ENCODE results near the gene OR2M4. TPM values are rescaled to one million over a fixed set of nuclear protein-coding genes. Genes with fewer than 3 reads are reported as not detected.
"Not testable (repeated sequence)": the region's sequence is repeated elsewhere in the genome, so short reads cannot be mapped to it uniquely, and the experiment has no call there.

The OR2M4 gene, protein sequence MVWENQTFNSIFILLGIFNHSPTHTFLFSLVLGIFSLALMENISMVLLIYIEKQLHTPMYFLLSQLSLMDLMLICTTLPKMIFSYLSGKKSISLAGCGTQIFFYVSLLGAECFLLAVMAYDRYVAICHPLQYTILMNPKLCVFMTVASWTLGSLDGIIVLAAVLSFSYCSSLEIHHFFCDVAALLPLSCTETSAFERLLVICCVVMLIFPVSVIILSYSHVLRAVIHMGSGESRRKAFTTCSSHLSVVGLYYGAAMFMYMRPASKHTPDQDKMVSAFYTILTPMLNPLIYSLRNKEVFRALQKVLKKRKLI
- total RNA-seq = not detected

DNA sequence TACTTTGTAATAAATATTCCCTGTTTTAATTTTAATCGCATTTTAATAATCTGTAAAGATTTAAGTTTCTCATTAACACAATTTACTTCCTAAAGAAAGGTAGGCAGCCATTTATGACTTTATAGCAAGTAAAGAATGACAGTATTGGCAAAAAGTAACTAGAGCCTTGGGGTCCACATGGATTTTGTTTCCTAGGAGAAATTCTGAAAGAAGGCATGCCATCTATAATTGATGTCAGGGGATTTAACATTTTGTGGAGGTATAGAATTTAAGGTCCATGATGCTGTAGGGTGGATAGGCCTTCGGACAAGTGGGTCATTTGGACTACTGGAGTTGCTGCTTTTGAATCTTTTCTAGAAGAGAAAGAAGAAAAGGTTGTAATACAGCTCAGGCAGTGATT is at the start of gene OR2M4:
OR2M4 (plus strand) TSS at position 301 of the 400 bp plus-strand sequence. CDS start 7,512 bp downstream, outside the sequence.
- no peak for ATAC-seq
- POLR2A ChIA-PET = no interaction called here
- H3K36me3 Mint-ChIP-seq (ENCODE audit: low read depth) = no peaks in the 10 kb centered on the region
- H3K27me3 Mint-ChIP-seq (ENCODE audit: low read depth) = no peaks in the 10 kb centered on the region
- H3K9me3 Mint-ChIP-seq (ENCODE audit: insufficient read depth) = no peaks in the 10 kb centered on the region
- CTCF ChIA-PET = interaction anchor here (1.1 kb wide), 1 partner anchor 9 kb away, joined by 3 read pairs; no protein-coding TSS in a partner anchor
- no peak within 1 kb of the TSS for H3K27ac Mint-ChIP-seq
- no peaks in the 10 kb centered on the region for H3K4me1 Mint-ChIP-seq (ENCODE audit: low read depth)
- H3K4me3 Mint-ChIP-seq = no peak within 1 kb of the TSS
- no peak for DNase-seq

DNA sequence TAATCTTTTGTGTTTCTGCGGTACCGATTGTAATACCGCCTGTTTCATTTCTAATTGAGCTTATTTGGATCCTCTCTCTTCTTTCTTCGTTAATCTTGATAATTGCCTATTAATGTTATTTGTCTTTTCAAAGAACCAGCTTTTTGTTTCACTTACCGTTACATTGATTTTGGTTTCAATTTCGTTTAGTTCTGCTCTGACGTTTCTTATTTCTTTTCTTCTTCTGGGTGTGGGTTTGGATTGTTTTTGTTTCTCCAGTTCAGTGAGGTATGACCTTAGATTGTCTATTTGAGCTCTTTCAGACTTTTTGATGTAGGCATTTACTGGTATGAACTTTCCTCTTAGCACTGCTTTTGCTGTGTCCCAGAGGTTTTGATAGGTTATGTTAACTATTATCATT is 47.2 kb upstream of the OR2M4 start:
- H3K27me3 Mint-ChIP-seq (ENCODE audit: low read depth) = no peaks in the 10 kb centered on the region
- ATAC-seq (no peak), DNase-seq (no peak)
- H3K36me3 Mint-ChIP-seq (ENCODE audit: low read depth) = no peaks in the 10 kb centered on the region
- no peak overlapping the region for H3K27ac Mint-ChIP-seq
- no peak overlapping the region for H3K4me3 Mint-ChIP-seq
- POLR2A ChIA-PET = no interaction called here
- no peaks in the 10 kb centered on the region for H3K4me1 Mint-ChIP-seq (ENCODE audit: low read depth)
- no peaks in the 10 kb centered on the region for H3K9me3 Mint-ChIP-seq (ENCODE audit: insufficient read depth)
- CTCF ChIA-PET = no interaction called here

DNA sequence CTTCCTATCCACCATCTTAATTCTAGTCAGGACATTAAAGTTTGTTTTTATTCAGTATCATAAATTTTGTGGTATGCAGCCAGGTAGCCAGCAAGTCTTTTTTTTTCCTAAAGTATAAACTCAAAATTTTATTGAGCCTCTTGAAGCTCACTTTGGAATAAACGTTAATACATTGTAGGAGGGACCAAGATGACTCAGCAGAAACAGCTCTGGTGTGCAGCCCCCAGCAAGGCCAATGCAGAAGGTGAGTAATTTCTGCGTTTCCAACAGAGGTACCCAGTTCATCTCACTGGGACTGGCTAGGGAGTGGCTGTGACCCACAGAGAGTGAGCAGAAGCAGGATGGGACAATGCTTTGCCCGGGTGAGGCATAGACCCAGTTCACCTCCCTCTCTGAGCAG is 43.9 kb upstream of the OR2M4 start:
- Mint-ChIP-seq H3K9me3 (ENCODE audit: insufficient read depth) (no peaks in the 10 kb centered on the region), H3K27me3 (ENCODE audit: low read depth) (no peaks in the 10 kb centered on the region), H3K27ac (no peak overlapping the region), H3K4me1 (ENCODE audit: low read depth) (no peaks in the 10 kb centered on the region), H3K36me3 (ENCODE audit: low read depth) (no peaks in the 10 kb centered on the region), H3K4me3 (no peak overlapping the region)
- POLR2A ChIA-PET = no interaction called here
- ATAC-seq = no peak
- CTCF ChIA-PET = no interaction called here
- DNase-seq = no peak

DNA sequence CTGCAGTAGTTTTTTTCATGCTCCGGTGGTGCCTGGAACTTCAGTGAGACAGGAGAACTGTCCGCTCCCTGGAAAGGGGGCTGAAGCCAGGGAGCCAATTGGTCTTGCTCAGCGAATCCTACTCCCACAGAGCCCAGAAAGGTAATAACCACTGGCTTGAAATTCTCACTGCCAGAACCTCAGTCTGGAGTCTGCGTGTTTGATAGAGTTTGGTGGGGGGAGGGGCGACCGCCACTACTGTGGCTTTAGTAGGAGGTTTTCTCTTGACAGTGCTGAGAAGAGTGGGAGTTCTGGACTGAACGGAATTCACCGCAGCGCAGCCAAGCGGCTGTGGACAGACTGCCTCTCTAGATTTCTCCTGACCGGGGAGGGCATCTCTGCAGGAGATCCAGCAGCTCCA is 42.2 kb upstream of the OR2M4 start:
- Mint-ChIP-seq H3K9me3 (ENCODE audit: insufficient read depth) (no peaks in the 10 kb centered on the region), H3K27me3 (ENCODE audit: low read depth) (no peaks in the 10 kb centered on the region), H3K36me3 (ENCODE audit: low read depth) (no peaks in the 10 kb centered on the region), H3K4me3 (no peak overlapping the region), H3K4me1 (ENCODE audit: low read depth) (no peaks in the 10 kb centered on the region), H3K27ac (no peak overlapping the region)
- DNase-seq = no peak
- POLR2A ChIA-PET = no interaction called here
- CTCF ChIA-PET = interaction anchor here (1.0 kb wide), 1 partner anchor 55 kb away, joined by 3 read pairs; no protein-coding TSS in a partner anchor
- no peak for ATAC-seq

DNA sequence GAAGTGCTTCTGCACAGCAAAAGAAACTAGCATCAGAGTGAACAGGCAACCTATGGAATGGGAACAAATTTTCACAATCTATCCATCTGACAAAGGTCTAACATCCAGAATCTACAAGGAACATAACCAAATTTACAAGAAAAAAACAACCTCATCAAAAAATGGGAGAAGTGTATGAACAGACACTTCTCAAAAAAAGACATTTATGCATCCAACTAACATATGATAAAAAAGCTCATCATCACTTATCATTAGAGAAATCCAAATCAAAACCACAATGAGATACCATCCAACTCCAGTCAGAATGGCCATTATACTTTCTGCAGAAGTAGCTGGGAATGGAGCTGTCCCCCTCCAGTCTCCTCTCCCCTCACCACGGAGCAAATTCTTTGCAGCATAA is 37.1 kb upstream of the OR2M4 start:
- no peaks in the 10 kb centered on the region for H3K36me3 Mint-ChIP-seq (ENCODE audit: low read depth)
- no peaks in the 10 kb centered on the region for H3K9me3 Mint-ChIP-seq (ENCODE audit: insufficient read depth)
- no peaks in the 10 kb centered on the region for H3K27me3 Mint-ChIP-seq (ENCODE audit: low read depth)
- ATAC-seq = no peak
- no peak overlapping the region for H3K27ac Mint-ChIP-seq
- ChIA-PET POLR2A (no interaction called here), CTCF (no interaction called here)
- no peaks in the 10 kb centered on the region for H3K4me1 Mint-ChIP-seq (ENCODE audit: low read depth)
- H3K4me3 Mint-ChIP-seq = no peak overlapping the region
- DNase-seq = no peak

DNA sequence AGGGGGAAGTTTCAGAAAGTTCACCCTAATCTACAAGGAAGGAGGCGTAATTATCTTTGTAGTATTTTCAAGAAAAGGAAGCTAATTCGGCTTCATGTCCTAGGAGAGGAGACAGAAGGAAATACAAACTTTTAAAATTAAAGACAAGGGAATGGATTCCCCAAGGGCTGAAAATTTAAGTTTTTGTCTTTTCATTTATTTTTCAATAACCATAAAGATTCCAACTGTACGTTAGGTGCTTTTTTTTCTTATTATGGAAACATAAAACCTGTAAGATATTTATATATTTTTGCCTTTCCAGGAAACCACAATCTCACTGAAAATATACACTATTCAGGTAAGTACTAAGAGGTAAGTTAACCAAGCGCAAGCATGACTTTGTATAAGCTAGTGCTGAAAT is 34.3 kb upstream of the OR2M4 start, which contains the start of gene OR2M3:
OR2M3 (plus strand) TSS at position 301 of the 400 bp plus-strand sequence. CDS start 5,803 bp downstream, outside the sequence.
- POLR2A ChIA-PET = no interaction called here
- no peaks in the 10 kb centered on the region for H3K9me3 Mint-ChIP-seq (ENCODE audit: insufficient read depth)
- H3K4me3 Mint-ChIP-seq = no peak within 1 kb of the TSS
- no peaks in the 10 kb centered on the region for H3K4me1 Mint-ChIP-seq (ENCODE audit: low read depth)
- H3K27ac Mint-ChIP-seq = no peak within 1 kb of the TSS
- no peaks in the 10 kb centered on the region for H3K36me3 Mint-ChIP-seq (ENCODE audit: low read depth)
- no peak for ATAC-seq
- H3K27me3 Mint-ChIP-seq (ENCODE audit: low read depth) = no peaks in the 10 kb centered on the region
- no peak for DNase-seq
- CTCF ChIA-PET = no interaction called here

DNA sequence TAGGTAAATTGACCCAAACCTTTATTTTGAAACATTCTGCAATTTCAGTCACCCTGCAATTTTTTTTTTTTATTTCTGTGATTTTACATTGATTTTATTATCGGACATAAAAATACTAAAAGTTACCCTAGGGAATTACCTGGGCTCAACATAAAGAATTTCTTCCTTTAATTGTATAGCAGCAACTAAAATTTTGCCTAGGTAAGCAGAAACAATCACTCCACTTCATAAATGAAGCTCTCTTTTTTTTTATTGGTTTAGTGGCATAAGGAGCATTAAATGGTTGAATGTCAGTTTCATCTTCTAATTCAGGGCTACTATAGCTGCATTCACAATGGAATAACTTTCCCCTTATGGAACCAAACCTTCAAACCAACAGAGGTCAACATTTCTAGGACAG is 15.3 kb upstream of the OR2M4 start:
- Mint-ChIP-seq H3K27me3 (ENCODE audit: low read depth) (no peaks in the 10 kb centered on the region), H3K4me3 (no peak overlapping the region), H3K9me3 (ENCODE audit: insufficient read depth) (no peaks in the 10 kb centered on the region), H3K36me3 (ENCODE audit: low read depth) (no peaks in the 10 kb centered on the region), H3K4me1 (ENCODE audit: low read depth) (no peaks in the 10 kb centered on the region), H3K27ac (no peak overlapping the region)
- no peak for DNase-seq
- CTCF ChIA-PET = no interaction called here
- ATAC-seq = no peak
- POLR2A ChIA-PET = no interaction called here

DNA sequence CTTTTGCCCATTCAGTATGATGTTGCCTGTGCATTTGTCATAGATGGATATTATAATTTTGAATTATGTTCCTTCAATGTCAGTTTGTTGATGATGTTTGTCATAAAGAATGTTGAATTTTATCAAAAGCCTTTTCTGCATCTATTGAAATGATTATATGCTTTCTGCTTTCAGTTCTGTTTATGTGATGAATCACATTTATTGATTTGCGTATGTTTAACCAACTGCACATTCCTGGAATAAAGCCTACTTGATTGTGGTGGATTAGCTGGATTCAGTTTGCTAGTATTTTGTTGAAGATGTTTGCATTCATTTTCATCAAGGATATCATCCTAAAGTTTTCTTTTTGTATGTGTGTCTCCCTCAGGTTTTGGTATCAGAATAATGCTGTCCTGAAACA is 5.7 kb upstream of the OR2M4 start:
- no peak for ATAC-seq
- no peaks in the 10 kb centered on the region for H3K36me3 Mint-ChIP-seq (ENCODE audit: low read depth)
- no peak overlapping the region for H3K4me3 Mint-ChIP-seq
- H3K27ac Mint-ChIP-seq = no peak overlapping the region
- H3K27me3 Mint-ChIP-seq (ENCODE audit: low read depth) = no peaks in the 10 kb centered on the region
- ChIA-PET POLR2A (no interaction called here), CTCF (no interaction called here)
- no peaks in the 10 kb centered on the region for H3K4me1 Mint-ChIP-seq (ENCODE audit: low read depth)
- DNase-seq = no peak
- no peaks in the 10 kb centered on the region for H3K9me3 Mint-ChIP-seq (ENCODE audit: insufficient read depth)

DNA sequence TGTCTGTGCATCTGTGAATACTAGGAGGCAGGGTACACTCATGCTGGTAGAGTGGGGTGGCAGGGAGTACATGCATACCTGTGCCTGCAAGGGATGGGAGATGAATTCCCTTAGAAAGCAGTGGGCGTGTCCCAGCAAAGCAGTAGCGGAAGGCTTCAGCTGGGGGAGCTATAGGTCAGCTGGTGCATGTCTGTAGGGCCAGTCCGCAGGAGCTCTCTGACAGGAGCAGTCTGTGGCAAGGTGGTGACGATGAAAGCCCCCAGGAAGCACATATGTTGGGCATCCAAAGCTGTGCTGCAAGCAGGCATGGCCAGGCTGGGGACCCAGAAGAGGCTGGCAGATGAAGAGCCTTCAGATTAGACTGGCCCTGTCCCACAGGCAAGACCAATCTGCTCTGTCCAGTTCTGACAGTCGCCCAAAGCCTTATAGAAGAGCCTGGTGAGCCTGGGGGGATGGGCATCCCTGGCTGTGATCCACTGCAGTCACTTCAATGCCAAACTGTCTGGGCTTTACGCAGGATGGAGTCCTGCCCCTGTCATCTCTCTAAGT is 1.8 kb upstream of the OR2M4 start:
- Mint-ChIP-seq H3K27me3 (ENCODE audit: low read depth) (no peaks in the 10 kb centered on the region), H3K4me1 (ENCODE audit: low read depth) (no peaks in the 10 kb centered on the region), H3K4me3 (no peak overlapping the region), H3K27ac (no peak overlapping the region), H3K36me3 (ENCODE audit: low read depth) (no peaks in the 10 kb centered on the region), H3K9me3 (ENCODE audit: insufficient read depth) (no peaks in the 10 kb centered on the region)
- POLR2A ChIA-PET = no interaction called here
- no peak for DNase-seq
- no peak for ATAC-seq
- CTCF ChIA-PET = no interaction called here

DNA sequence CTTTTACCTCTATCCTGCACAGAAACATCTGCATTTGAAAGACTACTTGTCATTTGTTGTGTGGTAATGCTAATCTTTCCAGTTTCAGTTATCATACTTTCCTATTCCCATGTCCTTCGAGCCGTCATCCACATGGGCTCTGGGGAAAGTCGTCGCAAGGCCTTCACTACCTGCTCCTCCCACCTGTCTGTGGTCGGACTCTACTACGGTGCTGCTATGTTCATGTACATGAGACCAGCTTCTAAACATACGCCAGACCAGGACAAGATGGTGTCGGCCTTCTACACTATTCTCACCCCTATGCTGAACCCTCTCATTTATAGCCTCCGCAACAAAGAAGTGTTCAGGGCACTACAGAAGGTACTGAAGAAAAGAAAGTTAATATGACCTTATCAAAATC is 8.3 kb downstream of the OR2M4 start:
- H3K9me3 Mint-ChIP-seq (ENCODE audit: insufficient read depth) = no peaks in the 10 kb centered on the region
- no peaks in the 10 kb centered on the region for H3K36me3 Mint-ChIP-seq (ENCODE audit: low read depth)
- peaks cover 2% of the 10 kb centered on the region for H3K4me1 Mint-ChIP-seq (ENCODE audit: low read depth)
- H3K4me3 Mint-ChIP-seq = no peak overlapping the region
- ChIA-PET POLR2A (no interaction called here), CTCF (no interaction called here)
- no peak for DNase-seq
- no peak overlapping the region for H3K27ac Mint-ChIP-seq
- peaks cover 4% of the 10 kb centered on the region for H3K27me3 Mint-ChIP-seq (ENCODE audit: low read depth)
- no peak for ATAC-seq

DNA sequence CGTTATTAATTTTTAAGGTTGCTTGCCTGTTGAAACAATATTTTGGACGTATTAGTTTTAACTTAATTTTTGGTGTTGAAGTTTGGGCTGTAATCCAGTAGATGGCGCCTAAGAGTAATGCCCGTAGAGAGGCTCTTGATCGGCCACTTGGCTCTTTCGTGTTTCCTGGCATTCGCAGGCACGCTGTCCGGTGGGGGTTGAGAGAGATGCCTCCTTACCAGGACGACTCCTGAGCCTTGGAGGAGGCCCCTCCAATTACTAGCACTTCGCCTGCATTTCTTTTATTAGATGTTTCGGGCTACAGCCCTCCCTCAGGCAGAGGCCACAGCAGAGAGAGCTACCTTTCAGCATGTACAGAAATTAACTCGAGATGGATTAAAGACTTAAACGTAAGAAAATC is 12.0 kb downstream of the OR2M4 start:
- Mint-ChIP-seq H3K9me3 (ENCODE audit: insufficient read depth) (no peaks in the 10 kb centered on the region), H3K4me1 (ENCODE audit: low read depth) (peaks cover 2% of the 10 kb centered on the region), H3K27me3 (ENCODE audit: low read depth) (peaks cover 4% of the 10 kb centered on the region), H3K4me3 (no peak overlapping the region), H3K36me3 (ENCODE audit: low read depth) (no peaks in the 10 kb centered on the region), H3K27ac (no peak overlapping the region)
- ChIA-PET CTCF (interaction anchor here (0.7 to 2.0 kb wide), 12 partner anchors 9 to 563 kb away, joined by 3 to 10 read pairs (median 3); no protein-coding TSS in a partner anchor), POLR2A (no interaction called here)
- DNase-seq (peak; percentile 49), ATAC-seq (peak; percentile 64)

DNA sequence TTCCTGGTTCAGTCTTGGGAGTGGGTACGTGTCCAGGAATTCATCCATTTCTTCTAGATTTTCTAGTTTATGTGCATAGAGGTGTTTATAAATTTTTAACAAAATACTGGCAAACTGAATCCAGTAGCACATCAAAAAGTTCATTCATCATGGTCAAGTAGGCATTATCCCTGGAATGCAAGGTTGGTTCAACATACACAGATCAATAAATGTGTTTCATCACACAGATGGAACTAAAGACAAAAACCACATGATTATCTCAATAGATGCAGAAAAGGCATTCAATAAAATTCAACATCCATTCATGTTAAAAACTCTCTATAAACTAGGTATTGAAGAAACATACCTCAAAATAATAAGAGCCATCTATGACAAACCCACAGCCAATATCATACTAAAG is 28.1 kb downstream of the OR2M4 start:
- CTCF ChIA-PET; H3K27me3 Mint-ChIP-seq (ENCODE audit: low read depth); DNase-seq; H3K4me3 Mint-ChIP-seq; H3K4me1 Mint-ChIP-seq (ENCODE audit: low read depth); POLR2A ChIA-PET; H3K27ac Mint-ChIP-seq; H3K9me3 Mint-ChIP-seq (ENCODE audit: insufficient read depth); ATAC-seq; H3K36me3 Mint-ChIP-seq (ENCODE audit: low read depth): not testable (repeated sequence)

DNA sequence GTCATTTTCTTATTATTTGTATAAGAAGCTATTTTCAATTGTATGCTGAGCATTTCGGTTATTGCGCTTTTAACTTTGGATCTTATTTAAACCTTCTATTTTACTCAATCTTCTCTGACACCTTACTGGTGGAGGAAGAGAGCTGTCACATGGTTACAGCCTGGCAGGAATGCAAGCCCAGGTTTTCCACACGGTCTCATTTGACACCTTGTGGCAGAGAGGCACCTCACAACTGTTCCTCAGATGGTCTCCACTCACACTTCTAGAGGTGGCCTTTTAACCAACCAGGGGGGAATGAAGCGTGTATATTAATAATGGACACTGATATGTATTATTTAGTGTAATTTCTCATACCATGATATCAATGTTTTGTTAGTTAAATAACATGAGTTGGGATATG is 37.0 kb downstream of the OR2M4 start:
- H3K27me3 Mint-ChIP-seq (ENCODE audit: low read depth) = no peaks in the 10 kb centered on the region
- no peaks in the 10 kb centered on the region for H3K36me3 Mint-ChIP-seq (ENCODE audit: low read depth)
- ATAC-seq (no peak), DNase-seq (no peak)
- H3K4me3 Mint-ChIP-seq = no peak overlapping the region
- no peak overlapping the region for H3K27ac Mint-ChIP-seq
- ChIA-PET POLR2A (no interaction called here), CTCF (no interaction called here)
- H3K9me3 Mint-ChIP-seq (ENCODE audit: insufficient read depth) = no peaks in the 10 kb centered on the region
- H3K4me1 Mint-ChIP-seq (ENCODE audit: low read depth) = no peaks in the 10 kb centered on the region
